ENCODE results near the gene POF1B. TPM values are rescaled to one million over a fixed set of nuclear protein-coding genes. Genes with fewer than 3 reads are reported as not detected.
"Not testable (repeated sequence)": the region's sequence is repeated elsewhere in the genome, so short reads cannot be mapped to it uniquely, and the experiment has no call there.

Gene POF1B
- total RNA-seq, 1 donor from 2014 or later, result 19.7 TPM

DNA sequence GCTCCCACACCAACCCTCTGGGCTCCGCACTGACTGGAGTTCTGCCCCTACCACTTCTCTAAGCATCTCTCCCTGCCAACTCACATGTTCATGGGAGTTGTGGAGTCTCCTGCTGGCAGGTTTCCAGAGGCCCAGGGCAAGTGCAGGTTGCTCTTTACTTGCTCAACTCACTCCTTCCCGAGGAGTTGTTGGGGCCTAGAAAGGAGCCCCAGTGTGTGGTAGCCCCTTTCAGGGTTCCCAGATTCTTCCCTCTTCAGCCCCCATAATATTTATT is 52.5 kb downstream of the POF1B start:
- TF ChIP-seq, protein P1, sequence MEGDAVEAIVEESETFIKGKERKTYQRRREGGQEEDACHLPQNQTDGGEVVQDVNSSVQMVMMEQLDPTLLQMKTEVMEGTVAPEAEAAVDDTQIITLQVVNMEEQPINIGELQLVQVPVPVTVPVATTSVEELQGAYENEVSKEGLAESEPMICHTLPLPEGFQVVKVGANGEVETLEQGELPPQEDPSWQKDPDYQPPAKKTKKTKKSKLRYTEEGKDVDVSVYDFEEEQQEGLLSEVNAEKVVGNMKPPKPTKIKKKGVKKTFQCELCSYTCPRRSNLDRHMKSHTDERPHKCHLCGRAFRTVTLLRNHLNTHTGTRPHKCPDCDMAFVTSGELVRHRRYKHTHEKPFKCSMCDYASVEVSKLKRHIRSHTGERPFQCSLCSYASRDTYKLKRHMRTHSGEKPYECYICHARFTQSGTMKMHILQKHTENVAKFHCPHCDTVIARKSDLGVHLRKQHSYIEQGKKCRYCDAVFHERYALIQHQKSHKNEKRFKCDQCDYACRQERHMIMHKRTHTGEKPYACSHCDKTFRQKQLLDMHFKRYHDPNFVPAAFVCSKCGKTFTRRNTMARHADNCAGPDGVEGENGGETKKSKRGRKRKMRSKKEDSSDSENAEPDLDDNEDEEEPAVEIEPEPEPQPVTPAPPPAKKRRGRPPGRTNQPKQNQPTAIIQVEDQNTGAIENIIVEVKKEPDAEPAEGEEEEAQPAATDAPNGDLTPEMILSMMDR (conservative IDR thresholded peaks at IDR 0.05), result no peak
- no peak overlapping the region for H3K4me3 Mint-ChIP-seq
- peaks cover 6% of the 10 kb centered on the region for H3K36me3 Mint-ChIP-seq
- H3K4me1 Mint-ChIP-seq (ENCODE audit: unreplicated experiment), result no peaks in the 10 kb centered on the region
- H3K9me3 Mint-ChIP-seq, result no peaks in the 10 kb centered on the region
- no peak overlapping the region for H3K27ac Mint-ChIP-seq
- H3K27me3 Mint-ChIP-seq, result no peaks in the 10 kb centered on the region
- DNase-seq (ENCODE audit: extremely low spot score, unreplicated experiment), result no peak

DNA sequence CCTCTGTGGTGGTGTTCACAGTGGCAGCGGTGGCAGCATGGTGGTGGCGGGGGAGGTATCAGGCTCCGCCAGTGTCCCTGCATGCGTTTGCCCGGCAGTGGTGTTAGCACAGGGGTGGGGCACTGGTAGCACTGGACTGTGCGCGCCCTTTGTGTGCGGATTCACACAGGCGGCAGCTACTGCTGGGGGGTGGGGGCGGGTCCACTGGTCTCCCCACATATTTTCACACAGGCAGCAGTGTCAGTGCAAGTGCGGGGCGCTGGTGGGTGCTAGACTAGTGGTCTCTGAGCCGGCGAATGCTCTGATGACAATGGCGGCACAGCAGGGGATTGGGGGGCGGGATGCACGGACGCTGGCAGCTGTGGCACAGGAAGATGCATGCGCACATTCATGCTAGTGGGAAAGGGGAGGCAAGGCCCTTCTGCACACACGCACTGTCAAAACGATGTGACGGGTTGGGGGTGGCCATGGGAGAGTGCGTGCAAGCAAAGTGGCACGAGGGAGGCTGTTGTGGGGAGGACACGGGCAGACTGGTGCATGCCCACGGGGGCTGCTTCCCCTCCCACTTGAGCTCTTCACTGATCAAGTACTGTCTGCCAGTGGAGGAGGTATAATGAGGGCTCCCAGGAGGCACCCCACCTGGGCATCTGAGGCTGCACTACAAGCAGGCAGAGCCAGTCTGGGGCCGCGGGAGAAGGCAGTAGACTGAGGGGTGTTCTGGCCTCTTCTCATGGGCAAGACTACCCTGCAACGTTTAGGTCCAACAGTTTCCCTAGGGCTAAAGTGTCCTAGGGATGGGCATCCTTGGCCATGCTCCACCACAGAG is 53.0 kb downstream of the POF1B start:
- Mint-ChIP-seq H3K4me1 (ENCODE audit: unreplicated experiment) (no peaks in the 10 kb centered on the region), H3K27me3 (no peaks in the 10 kb centered on the region), H3K9me3 (no peaks in the 10 kb centered on the region), H3K27ac (no peak overlapping the region), H3K4me3 (no peak overlapping the region), H3K36me3 (peaks cover 6% of the 10 kb centered on the region)
- TF ChIP-seq, protein P1 (conservative IDR thresholded peaks at IDR 0.05), result no peak
- peak; percentile 61 for DNase-seq (ENCODE audit: extremely low spot score, unreplicated experiment)

DNA sequence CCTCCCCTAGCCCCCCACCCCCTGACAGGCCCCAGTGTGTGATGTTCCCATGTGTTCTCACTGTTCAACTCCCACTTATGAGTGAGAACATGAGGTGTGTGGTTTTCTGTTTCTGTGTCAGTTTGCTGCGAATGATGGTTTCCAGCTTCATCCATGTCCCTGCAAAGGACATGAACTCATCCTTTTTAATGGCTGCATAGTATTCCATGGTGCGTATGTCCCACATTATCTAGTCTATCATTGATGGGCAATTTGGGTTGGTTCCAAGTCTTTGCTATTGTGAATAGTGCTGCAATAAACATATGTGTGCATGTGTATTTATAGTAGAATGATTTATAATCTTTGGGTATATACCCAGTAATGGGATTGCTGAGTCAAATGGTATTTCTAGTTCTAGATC is 68.1 kb downstream of the POF1B start:
- not testable (repeated sequence) for H3K4me1 Mint-ChIP-seq (ENCODE audit: unreplicated experiment); H3K27me3 Mint-ChIP-seq; H3K27ac Mint-ChIP-seq; DNase-seq (ENCODE audit: extremely low spot score, unreplicated experiment); H3K36me3 Mint-ChIP-seq; H3K9me3 Mint-ChIP-seq; H3K4me3 Mint-ChIP-seq

DNA sequence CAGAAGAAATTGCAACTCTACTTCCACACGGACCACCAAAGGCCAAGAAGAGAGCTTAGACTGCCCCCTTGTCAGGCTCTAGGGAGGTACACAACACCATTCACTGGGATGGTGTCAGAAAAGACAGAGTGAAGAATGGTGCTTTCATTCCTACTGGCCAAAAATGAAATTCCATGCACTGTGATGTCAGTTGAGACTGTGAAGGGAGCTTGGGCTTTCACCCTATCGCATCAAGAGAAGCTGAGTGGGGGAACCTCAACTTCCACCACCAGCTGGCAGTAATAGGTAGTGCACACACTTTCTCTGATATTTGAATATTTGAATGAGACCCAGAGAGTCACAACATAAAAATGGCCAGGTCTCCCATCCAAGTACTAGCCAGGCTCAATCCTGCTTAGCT is 69.7 kb downstream of the POF1B start:
- Mint-ChIP-seq H3K36me3 (no peaks in the 10 kb centered on the region), H3K4me3 (no peak overlapping the region), H3K9me3 (no peaks in the 10 kb centered on the region), H3K27me3 (no peaks in the 10 kb centered on the region), H3K27ac (no peak overlapping the region), H3K4me1 (ENCODE audit: unreplicated experiment) (no peaks in the 10 kb centered on the region)
- no peak for DNase-seq (ENCODE audit: extremely low spot score, unreplicated experiment)
- TF ChIP-seq, protein P1 (conservative IDR thresholded peaks at IDR 0.05), result peak; percentile 24

DNA sequence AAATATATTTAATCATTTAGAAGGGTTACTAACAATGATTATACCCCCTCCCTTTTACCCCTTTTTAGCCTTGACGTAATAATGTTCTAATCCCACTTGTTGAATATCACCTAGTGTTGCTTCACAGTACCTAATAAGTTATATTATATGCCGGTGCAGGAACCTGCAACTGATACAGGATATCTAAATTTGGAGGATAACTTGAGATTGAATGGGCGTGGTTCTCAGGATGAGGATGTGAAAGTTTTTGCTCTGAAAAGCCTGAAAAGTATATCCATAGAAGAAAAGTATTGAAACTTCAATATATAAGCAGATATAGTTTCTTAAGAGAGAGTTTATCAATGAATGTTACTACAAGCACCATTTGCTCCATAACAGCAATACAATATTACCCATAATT is 75.9 kb downstream of the POF1B start:
- H3K4me3 Mint-ChIP-seq, result no peak overlapping the region

DNA sequence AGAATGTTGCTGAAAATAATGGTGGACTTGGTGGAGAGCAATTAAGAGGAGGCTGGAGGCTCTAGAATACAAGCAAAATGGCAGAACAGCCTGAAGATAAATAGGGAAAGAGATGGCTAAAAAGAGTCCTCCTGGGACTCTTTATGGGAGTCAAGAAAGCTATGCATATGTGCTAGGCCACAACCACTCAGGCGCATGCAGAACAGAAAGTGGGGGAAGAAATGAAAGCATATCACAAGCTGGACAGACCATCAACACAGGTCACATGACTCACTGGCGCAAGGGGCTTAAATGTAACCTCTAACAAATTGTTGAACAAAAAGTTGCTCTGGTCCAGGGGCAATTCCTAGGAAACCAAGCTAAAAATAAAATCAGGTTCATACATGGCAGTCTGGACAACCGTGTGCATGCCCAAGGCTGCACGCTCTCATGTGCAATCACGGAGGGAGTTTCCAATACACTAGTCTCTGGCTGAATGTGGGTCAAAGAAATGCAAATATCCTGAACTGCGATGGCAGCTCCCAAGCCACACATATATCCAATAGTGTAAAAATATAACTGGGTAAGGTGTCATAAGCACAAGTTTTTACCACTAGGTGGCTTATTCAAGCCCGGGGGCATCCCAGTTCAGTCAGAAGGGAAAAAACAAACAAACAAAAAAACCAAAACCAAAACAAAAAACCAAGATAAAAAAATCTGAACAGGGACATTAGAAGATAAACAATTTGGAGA is 90.3 kb downstream of the POF1B start:
- H3K36me3 Mint-ChIP-seq, result peaks cover 8% of the 10 kb centered on the region
- no peak for DNase-seq (ENCODE audit: extremely low spot score, unreplicated experiment)
- TF ChIP-seq, protein P1 (conservative IDR thresholded peaks at IDR 0.05), result no peak

More for the DNA sequence above, 75.9 kb downstream of the POF1B start:
- Mint-ChIP-seq H3K36me3 (no peaks in the 10 kb centered on the region), H3K27ac (no peak overlapping the region), H3K9me3 (no peaks in the 10 kb centered on the region), H3K4me1 (ENCODE audit: unreplicated experiment) (no peaks in the 10 kb centered on the region), H3K27me3 (no peaks in the 10 kb centered on the region)
- TF ChIP-seq, protein P1 (conservative IDR thresholded peaks at IDR 0.05), result no peak
- no peak for DNase-seq (ENCODE audit: extremely low spot score, unreplicated experiment)

DNA sequence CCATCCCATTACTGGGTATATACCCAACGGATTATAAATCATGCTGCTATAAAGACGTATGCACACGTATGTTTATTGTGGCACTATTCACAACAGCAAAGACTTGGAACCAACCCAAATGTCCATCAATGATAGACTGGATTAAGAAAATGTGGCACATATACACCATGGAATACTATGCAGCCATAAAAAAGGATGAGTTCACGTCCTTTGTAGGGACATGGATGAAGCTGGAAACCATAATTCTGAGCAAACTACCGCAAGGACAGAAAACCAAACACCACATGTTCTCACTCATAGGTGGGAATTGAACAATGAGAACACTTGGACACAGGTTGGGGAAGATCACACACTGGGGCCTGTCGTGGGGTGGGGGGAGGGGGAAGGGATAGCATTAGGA is 94.2 kb downstream of the POF1B start:
- H3K27ac Mint-ChIP-seq; H3K4me1 Mint-ChIP-seq (ENCODE audit: unreplicated experiment); H3K36me3 Mint-ChIP-seq; H3K27me3 Mint-ChIP-seq; H3K4me3 Mint-ChIP-seq; H3K9me3 Mint-ChIP-seq; DNase-seq (ENCODE audit: extremely low spot score, unreplicated experiment): not testable (repeated sequence)

More for the DNA sequence above, 90.3 kb downstream of the POF1B start:
- H3K4me1 Mint-ChIP-seq (ENCODE audit: unreplicated experiment), result no peaks in the 10 kb centered on the region
- no peak overlapping the region for H3K27ac Mint-ChIP-seq
- H3K9me3 Mint-ChIP-seq, result peaks cover 6% of the 10 kb centered on the region
- no peak overlapping the region for H3K4me3 Mint-ChIP-seq
- H3K27me3 Mint-ChIP-seq, result no peaks in the 10 kb centered on the region

Data from type B pancreatic cell (in vitro differentiated cells).